Kasumi-1 (cell line): Measurements from ENCODE around the gene OR2A12.
"Not testable (repeated sequence)": the region's sequence is repeated elsewhere in the genome, so short reads cannot be mapped to it uniquely, and the experiment has no call there.

Experiments used
- DNase-seq, 2 experiments: peaks; one replicate each; lab custom pipeline; 2025; lab: John Stamatoyannopoulos, UW

OR2A12 gene

DNA sequence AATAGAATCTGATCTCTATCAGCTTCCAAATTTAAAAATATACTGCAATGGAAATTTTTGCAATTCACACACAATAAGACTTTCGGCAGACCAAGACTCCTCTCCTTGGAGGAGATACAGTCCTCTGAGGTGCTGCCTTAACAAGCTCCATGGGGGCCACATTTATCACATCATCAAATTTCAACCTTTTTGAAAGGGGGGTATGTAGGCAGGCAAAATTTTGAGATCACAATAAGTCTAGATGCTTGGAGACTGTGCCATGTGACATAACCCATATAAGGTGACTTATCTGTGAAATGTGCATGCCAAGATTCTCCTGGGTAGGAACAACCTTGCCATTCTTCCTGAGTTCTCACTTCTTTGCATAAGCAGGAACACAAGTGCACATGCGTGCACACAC, at the start of gene OR2A12:
Gene OR2A12, plus strand, starts transcription at position 301 of the 400 bp plus-strand sequence. CDS start 8,830 bp downstream, outside the sequence.
- DNase-seq: no peak

DNA sequence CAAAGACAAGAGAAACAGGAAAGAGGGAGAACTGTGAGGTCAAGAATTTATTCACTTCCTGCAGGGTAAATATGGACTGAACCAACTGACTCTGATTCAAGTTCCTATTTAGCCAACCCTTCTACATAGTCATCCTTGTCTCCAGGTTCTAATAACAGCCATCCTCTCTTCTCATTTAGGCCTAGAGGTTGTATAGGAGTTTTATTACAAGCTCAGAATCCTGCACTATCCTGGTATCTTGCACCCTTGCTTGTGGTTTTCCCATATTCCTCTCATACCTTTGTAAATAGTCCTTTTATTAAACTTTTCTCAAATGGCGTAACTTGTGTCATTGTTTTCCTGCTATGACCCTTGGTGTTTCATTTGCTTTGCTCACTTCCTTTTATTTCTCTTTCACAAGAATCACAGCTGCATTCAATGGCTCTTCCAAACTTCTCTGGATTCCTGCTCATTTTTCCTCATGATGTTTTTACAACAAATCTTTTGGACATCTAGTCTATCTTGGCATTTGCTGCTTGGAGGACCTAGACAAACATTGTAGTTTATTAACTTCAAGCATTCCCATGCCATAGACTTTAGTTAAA, 49.7 kb upstream of the OR2A12 start:
- DNase-seq: no peak

DNA sequence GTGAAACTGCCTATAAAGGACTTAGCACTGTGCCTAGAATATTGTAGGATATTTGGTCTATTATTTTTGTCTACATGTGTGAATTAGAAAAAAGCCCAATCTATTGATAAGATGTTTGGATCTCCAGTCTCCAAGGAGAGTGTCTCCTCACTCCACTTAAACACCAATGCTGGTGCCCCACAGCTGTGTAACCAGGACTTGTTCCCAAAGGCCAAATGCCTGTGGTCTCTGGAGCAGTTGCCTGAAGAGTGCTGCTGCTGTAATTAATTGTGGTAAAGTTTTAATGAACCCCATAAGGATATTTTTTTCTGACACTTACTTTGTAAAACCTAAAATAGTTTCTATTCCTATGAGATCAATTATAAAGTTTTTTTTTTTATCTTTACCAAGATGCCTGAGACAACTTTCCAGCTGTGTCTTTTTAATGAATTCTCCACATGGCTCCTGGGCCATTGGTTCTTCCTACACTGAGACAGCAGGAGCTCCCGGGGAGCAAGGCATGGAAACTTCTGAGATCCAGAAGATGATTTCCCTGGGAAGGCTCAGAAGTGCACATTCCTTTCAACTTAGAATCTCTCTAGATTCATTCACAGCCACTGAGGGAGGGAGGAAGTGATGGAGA, 48.6 kb upstream of the OR2A12 start:
- no peak for DNase-seq

GRCh38 chr7:144038887-144039286, 47.2 kb upstream of the OR2A12 start:
- no peak for DNase-seq

- DNase-seq: no peak
Observed at GRCh38 chr7:144048648-144049047, 37.4 kb upstream of the OR2A12 start, which contains the start of gene OR2A5. TSS of gene OR2A5 (plus strand) at chr7:144048948. CDS start at chr7:144050402, 1,454 bp downstream.

DNA sequence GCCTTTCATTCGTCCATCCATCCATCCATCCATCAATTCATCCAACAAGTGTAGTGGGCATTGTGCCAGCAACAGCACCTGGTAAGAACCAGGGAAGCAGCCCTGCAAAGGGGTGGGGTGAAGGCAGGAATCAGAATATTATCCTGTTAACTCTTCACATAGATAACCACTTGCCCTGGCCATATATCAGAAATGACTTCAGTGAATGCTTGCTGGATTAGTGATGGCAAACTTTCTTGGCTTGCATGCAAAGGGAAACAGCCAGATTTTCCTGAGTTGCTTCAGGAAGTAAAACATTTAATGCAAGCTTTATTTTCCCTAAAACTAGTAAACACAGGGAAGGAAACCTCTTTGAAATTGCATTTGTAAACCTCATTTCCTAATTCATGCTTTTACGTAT, 36.6 kb upstream of the OR2A12 start:
- no peak for DNase-seq

GRCh38 chr7:144050093-144050492, 36.0 kb upstream of the OR2A12 start:
- DNase-seq: no peak

DNA sequence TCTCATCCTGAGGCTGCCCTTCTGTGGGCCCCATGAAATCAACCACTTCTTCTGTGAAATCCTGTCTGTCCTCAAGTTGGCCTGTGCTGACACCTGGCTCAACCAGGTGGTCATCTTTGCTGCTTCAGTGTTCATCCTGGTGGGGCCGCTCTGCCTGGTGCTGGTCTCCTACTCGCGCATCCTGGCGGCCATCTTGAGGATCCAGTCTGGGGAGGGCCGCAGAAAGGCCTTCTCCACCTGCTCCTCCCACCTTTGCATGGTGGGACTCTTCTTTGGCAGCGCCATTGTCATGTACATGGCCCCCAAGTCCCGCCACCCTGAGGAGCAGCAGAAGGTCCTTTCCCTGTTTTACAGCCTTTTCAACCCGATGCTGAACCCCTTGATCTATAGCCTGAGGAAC, 35.2 kb upstream of the OR2A12 start:
- DNase-seq: not testable (repeated sequence)

GRCh38 chr7:144057954-144058353, 28.1 kb upstream of the OR2A12 start:
- no peak for DNase-seq

DNA sequence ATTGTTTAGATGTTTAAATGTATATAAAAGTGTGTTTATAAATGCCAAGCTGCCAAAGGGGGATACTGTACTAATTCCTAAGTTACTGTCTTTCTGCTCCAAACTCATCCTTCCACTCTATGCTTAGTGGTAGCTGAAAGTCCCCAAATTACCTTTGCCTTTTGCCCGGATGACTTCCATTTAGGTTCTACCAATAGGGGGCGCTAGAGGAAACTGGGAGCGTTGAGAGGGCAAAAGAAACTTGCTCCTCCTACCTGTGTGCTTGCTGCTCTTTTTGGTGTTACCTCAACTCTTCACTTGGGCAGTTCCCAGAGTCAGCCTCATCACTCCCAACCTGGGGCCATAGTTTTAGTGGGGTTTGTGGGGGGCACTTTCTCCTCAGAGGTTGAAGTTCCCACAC, 22.4 kb upstream of the OR2A12 start:
- no peak for DNase-seq

- no peak for DNase-seq
Observed at GRCh38 chr7:144069511-144069910, 16.6 kb upstream of the OR2A12 start, which contains the start of gene OR2A25. TSS of gene OR2A25 (plus strand) at chr7:144069811. CDS start at chr7:144074220, 4,409 bp downstream.

- DNase-seq: no peak
Observed at GRCh38 chr7:144069953-144070352, 16.1 kb upstream of the OR2A12 start.

DNA sequence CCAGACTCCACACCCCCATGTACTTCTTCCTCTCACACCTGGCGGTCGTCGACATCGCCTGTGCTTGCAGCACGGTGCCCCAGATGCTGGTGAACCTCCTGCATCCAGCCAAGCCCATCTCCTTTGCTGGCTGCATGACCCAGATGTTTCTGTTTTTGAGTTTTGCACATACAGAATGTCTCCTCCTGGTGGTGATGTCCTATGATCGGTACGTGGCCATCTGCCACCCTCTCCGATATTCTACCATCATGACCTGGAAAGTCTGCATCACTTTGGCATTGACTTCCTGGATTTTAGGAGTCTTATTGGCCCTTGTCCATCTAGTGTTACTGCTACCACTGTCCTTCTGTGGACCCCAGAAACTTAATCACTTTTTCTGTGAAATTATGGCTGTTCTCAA, 11.7 kb upstream of the OR2A12 start:
- no peak for DNase-seq

DNA sequence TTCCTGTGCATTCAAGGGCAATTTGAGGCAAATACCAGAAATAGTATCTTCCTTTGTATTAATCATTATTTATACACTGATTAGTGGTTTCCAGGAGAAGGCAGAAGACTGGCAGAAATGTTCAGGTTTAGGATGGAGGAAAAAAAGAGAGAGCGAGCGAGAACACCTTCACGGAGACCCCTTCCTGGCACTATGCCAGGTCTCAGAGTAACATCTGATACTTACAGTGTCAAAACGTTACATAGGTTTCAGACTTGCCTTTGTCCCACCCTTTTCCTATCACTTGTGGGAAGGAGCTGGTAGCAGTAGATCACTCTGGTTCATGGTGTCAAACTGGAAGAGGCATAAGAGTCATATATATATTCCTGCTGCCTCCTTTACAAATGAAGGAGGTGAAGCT, 652 bp downstream of the OR2A12 start:
- no peak for DNase-seq

DNA sequence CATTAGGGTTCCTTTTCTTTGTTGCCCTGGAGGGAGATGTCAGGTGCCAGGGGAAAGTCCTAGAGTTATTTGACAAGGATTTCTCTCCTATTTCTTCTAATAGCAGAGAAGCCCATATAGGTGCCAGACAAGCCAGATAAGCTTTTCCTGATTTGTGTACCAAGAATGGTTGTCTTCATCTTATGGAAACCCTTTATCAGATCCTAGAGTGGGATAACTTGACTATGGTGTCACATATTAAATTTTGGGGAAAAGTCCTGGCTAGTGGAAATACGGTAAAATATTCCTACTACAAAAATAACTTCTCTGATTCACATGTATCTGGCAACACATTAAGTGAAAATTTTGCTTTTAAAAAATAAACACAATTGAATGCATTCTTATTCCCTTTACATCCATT, 1.2 kb downstream of the OR2A12 start:
- no peak for DNase-seq

DNA sequence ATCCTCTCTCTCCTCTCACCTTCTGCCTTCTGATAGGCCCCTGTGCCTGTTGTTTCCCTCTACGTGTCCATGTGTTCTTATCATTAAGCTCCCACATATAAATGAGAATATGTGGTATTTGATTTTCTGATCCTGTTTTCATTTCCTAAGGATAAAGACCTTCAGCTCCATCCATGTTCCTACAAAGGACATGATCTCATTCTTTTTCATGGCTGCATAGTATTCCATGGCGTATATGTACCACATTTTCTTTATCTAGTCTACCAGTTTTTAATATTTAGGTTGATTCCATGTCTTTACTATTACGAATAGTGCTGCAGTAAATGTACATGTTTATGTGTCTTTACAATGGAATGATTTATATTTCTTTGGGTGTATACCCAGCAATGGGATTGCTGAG, 4.6 kb downstream of the OR2A12 start:
- DNase-seq: no peak

DNA sequence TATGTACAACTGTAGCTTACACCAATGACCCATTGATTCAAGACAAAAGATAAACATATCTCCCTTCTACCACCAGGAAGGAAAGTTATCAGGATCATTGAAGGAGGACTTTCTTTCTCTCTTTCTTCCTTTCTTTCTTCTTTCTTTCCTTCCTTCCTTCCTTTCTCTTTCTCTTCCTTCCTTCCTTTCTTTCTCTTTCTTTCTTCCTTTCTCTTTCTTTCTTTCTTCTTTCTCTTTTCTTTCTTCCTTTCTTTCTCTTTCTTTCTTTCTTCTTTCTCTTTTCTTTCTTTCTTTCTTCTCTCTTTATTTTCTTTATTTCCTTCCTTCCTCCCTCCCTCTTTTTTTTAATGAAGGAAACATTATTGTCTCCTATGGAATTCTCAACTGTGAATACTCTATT, 12.7 kb downstream of the OR2A12 start:
- no peak for DNase-seq

- DNase-seq: no peak
Observed at GRCh38 chr7:144100607-144101006, 14.5 kb downstream of the OR2A12 start.

- no peak for DNase-seq
Observed at GRCh38 chr7:144102041-144102440, 16.0 kb downstream of the OR2A12 start.

GRCh38 chr7:144105211-144105610, 19.1 kb downstream of the OR2A12 start:
- no peak for DNase-seq

DNA sequence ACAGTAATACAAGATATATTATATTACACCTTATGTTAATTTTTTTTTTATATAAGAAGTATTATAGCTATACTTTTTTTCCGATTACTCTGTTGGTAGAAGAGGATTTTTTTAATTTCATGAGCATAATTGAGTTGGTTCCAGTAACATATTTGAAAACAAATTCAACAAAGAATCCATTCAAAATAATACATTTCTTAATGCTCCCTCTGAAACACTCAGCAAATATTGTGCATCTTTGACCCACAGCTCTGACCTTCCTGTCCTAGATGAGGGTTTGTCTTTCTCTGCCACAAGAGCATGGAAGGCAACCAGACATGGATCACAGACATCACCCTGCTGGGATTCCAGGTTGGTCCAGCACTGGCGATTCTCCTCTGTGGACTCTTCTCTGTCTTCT, 23.2 kb downstream of the OR2A12 start, which contains the start of gene OR2A2:
Gene OR2A2, plus strand, starts transcription at position 301 of the 400 bp plus-strand sequence. Its CDS starts 0 bp downstream, at position 301.
- no peak for DNase-seq

- no peak for DNase-seq
Observed at GRCh38 chr7:144110272-144110671, 24.2 kb downstream of the OR2A12 start.

GRCh38 chr7:144113651-144114050, 27.6 kb downstream of the OR2A12 start:
- DNase-seq: no peak

- no peak for DNase-seq
Observed at GRCh38 chr7:144118341-144118740, 32.3 kb downstream of the OR2A12 start.
